ENCODE results near the gene CTBP2.

DNA sequence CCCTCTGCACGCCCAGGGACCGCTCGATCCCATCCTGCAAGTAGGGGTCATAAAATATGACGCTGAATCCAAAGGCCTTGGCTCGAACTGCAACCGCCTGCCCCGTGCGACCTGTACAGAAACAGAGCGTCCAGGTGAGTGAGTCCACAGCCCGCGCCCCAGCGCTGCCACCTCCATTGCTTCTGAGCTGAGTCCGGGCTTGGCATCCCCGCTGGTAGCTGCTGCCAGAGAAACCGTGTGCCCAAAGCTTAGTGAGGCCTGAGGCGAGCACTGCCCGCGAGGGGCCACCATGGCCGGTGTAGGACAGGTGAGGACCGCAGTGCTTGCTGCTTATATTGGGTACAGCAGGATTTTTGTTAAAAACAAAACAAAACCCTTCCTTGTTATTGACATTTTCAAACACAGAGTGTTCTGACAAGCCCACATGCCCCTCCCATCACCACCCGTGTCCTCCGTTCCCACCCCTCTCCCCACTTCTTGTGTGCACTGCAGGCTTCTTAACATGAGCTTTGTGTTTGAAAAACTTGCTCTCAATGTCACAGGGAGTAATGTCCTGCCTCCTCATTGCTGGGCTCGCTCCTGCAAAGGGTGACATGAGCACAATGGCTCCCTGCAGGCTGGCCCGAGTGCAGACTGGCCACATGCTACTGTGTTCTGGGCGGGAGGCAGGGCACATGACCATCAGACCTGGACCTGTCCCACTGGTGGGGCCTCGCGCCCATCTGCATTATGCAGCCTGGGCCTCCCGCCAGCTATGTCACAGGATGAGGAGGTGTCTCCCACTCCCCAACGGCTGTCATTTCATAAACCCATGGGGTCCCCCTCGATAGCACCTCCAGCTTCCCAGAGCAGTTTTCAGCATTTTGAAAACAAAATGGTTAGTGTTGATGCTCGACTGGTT lies 165.5 kb downstream of the CTBP2 start:
- TF ChIP-seq, protein P1, sequence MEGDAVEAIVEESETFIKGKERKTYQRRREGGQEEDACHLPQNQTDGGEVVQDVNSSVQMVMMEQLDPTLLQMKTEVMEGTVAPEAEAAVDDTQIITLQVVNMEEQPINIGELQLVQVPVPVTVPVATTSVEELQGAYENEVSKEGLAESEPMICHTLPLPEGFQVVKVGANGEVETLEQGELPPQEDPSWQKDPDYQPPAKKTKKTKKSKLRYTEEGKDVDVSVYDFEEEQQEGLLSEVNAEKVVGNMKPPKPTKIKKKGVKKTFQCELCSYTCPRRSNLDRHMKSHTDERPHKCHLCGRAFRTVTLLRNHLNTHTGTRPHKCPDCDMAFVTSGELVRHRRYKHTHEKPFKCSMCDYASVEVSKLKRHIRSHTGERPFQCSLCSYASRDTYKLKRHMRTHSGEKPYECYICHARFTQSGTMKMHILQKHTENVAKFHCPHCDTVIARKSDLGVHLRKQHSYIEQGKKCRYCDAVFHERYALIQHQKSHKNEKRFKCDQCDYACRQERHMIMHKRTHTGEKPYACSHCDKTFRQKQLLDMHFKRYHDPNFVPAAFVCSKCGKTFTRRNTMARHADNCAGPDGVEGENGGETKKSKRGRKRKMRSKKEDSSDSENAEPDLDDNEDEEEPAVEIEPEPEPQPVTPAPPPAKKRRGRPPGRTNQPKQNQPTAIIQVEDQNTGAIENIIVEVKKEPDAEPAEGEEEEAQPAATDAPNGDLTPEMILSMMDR (IDR thresholded peaks at IDR 0.05; ENCODE audit: insufficient read depth, low read length, poor library complexity, severe bottlenecking) = no peak
- no peak for TF ChIP-seq EZH2phosphoT487 (conservative IDR thresholded peaks at IDR 0.05; ENCODE audit: low read length)
